GM18511 (cell line): ENCODE results near the gene IGFL3.
"Not testable (repeated sequence)": the region's sequence is repeated elsewhere in the genome, so short reads cannot be mapped to it uniquely, and the experiment has no call there.

Experiments
- ATAC-seq: cut with Tn5 transposase; IDR thresholded peaks from one replicate; pipeline ENCODE4 v1.9.1; 2021; ENCODE audit warnings: mild to moderate bottlenecking, moderate library complexity; ENCODE audit not compliant: unreplicated experiment

Gene IGFL3

DNA sequence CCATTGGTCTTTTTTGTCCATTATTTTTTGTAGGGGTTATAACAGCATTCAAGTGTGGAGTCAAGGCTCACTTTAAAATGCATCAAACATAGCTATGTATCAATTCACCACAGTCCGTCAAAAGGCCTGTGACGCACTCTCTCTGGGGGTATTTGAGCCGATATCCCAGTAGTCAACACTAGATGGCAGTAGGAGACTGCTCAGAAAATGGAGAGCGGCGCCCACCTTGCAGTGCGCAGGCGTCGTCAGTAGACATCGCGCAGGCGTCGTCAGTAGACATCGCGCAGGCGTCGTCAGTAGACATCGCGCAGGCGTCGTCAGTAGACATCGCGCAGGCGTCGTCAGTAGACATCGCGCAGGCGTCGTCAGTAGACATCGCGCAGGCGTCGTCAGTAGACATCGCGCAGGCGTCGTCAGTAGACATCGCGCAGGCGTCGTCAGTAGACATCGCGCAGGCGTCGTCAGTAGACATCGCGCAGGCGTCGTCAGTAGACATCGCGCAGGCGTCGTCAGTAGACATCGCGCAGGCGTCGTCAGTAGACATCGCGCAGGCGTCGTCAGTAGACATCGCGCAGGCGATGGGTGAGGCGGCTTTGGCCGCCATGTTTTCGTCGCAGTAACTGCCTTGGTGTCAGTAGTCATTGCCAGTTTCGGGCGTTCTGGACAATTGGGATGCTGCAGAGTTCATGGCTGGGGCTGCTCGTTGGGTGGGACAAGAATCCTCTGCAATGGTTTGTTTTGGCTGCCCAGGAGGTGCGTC lies 45.7 kb downstream of the IGFL3 start:
- ATAC-seq: not testable (repeated sequence)

DNA sequence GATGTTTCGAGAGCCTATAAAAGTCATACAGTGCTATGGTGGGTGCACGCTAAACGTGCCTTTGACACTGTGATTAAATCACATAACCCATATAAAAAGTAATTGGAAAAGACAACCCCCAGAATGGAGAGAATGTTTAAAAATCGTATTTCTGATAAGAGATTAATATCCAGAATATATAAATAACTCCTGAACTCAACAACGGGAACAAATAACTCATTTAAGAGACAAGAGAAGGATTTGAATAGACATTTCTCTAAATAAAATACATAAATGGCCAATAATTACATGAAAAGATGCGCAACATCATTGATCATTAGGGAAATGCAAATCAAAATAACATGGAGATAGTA lies 46.7 kb downstream of the IGFL3 start:
- ATAC-seq: no peak

DNA sequence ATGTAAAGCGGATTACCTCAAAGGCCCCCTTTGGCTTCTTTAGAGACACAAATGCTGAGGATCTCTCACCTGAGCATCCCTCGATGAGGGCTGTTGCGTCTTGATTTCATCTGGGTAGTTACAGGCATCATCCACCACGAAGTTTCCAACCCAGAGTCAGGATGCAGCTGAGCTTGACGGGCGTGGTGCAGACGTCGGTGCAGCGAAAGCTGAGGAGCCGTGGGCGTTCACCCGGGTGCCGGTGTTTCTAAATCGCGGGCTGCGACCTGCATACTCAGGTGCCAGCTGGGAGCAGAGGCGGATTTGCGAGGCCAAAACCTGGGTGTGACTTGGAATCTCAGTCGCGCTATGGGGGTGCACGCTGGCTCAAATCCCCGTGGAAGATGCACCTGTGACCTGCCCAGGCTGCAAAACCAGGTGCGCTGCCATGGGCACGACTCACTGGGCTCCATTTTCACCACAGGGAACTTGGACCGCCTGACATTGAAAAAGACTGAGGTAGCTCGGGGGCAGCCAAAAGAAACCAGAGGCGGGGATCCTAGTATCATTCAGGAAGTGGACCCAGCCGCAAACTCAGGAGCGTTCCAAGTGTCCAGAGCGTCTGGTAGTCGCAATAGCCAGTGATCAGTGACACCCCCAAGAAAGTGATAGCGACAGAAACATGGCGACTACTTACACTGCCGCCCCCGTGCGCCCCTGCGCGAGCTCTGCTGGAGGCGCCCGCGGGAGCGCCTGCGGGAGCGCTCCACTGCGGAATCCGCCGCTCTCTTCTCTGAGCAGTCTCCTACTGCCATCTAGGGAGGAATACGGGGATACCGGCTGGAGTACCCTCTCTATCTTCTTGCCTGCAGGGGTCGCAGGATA lies 47.3 kb downstream of the IGFL3 start:
- ATAC-seq: no peak

DNA sequence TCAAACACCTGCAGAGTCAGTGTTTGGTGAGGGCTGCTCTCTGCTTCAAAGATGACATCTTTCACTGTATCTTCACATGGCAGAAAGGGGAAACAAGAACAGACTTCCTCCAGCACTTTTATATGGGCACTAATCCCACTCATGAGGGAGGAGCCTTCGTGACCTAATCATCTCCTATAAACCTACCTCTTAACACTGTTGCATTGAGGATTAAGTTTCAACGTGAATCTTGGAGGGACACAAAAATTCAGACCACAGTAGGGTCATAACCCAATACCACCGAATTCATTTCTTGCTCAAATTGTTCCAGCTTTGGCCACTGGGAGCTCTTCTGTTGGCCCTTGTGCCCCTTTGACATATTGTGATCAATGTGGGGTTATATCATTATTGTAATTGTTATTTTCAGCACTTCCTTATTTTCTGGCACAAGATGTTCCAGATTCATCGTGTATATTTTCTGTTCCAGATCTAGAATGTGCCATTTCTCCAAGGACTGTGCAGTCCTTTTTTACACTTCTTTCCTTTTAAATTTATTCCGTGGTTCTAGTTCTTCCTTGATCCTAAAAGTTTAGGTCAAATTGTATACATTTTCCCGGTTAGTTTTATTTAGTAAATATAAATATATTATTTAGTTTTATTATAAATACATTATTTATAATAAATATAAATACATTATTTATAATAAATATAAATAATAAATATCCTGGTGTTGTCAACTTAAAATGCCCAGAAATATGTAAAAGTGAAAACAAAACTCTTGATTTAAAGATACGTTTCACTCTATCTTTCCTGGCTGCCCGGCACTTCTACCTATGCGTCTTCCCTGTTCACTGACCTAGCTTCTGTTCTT lies 48.2 kb downstream of the IGFL3 start:
- ATAC-seq: no peak

DNA sequence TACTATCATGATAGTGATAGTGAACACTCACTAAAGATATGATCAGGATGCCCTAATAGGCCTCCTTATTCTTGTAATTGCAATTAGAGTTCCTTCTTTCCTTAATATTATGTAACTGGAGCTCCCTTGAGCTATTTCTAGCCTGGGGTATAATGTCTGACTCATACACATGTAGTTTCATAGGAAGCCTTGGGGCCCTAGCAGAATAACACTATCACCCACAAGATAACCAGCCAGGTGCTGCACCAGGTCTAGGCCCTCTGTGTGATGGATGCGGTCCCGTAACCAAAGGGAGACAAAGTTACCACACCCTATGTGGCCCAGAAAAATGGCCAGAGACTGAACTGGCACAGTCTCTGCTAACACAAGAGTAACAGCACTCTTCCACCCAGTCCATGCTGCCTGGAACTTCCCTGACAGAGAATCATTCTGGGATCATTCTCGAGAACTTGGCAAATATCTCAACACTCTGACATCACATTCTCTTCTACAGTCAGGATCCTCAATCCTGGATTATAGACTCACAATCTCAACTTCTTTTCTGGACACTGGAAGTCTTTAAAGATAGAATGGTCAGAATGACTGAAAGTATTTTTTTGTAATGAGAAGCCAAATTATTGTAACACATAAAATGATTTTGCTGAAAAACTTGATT lies 51.1 kb downstream of the IGFL3 start:
- no peak for ATAC-seq
